NCI-H345 treated with DMSO at 0.1 percent for 48 hours (cell line): ENCODE results near the gene SLC25A21.
"Not testable (repeated sequence)": the region's sequence is repeated elsewhere in the genome, so short reads cannot be mapped to it uniquely, and the experiment has no call there.

Source experiments
- DNase-seq: peaks from one replicate; lab custom pipeline; 2025; ENCODE audit not compliant: unreplicated experiment; lab: John Stamatoyannopoulos, UW

The SLC25A21 gene

GRCh38 chr14:36724162-36724561, 448.2 kb downstream of the SLC25A21 start:
- no peak for DNase-seq

GRCh38 chr14:36723530-36723929, 448.9 kb downstream of the SLC25A21 start:
- DNase-seq = no peak

DNA sequence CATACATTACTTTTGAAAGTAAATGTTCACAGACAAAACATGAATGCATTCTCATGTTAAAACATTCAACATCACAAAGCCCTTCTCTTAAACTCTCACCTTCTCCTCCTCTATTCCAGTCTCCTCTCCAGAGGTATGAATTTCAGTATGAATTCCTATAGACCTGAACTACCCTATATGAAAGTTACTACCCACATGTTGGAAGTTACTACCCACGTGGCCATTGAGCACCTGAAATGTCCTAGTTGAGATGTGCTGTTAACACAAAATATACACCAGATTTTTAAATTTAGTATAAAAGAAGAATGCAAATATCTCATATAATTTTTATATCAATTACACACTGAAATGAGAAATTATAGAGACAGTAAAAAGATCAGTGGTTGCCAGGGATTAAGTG, 450.5 kb downstream of the SLC25A21 start:
- DNase-seq = no peak

- DNase-seq = no peak
Observed at GRCh38 chr14:36720657-36721056, 451.7 kb downstream of the SLC25A21 start.

DNA sequence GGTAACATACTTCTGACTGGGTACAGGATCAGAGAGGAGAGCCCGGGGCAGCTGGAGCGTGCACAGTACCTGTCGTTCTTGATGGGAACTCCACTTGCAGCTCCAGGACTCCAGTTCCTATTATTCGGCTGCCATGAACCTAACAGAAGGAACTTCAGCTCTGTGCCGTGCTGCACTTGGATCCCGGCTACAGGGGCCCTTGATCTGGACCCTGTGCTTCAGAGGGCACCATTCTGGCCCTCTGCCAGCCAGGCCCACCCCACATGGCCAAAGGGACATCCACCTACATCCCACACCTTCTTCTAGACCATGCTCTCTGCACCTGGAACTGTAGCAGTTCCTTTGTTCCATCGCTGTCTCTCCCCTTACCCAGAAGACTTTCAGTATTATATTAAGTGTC, 452.6 kb downstream of the SLC25A21 start:
- no peak for DNase-seq

DNA sequence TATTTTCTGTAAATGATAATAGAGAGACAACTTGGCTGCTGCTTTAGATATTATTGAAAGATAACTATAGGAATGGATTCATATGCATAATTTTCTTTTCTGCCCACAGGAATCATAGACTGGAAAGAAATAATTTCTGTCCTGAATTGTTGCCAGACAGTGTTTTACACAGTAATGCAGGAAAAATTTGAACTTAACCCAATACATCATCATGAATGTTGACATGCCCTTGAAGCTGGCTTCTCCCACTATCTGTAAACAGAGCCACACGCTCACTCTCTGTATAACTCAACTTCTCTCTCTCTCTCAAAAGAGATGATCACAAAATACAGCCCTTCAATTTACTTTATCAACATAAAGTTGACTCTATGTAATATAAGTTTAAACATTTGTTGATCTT, 454.2 kb downstream of the SLC25A21 start:
- DNase-seq = no peak

GRCh38 chr14:36717363-36717762, 455.0 kb downstream of the SLC25A21 start:
- DNase-seq = peak; percentile 64

GRCh38 chr14:36716614-36717184, 455.7 kb downstream of the SLC25A21 start:
- DNase-seq = no peak

GRCh38 chr14:36713960-36714703, 458.3 kb downstream of the SLC25A21 start:
- DNase-seq = no peak

- no peak for DNase-seq
Observed at GRCh38 chr14:36707570-36707969, 464.8 kb downstream of the SLC25A21 start.

- no peak for DNase-seq
Observed at GRCh38 chr14:36702474-36702873, 469.9 kb downstream of the SLC25A21 start.

DNA sequence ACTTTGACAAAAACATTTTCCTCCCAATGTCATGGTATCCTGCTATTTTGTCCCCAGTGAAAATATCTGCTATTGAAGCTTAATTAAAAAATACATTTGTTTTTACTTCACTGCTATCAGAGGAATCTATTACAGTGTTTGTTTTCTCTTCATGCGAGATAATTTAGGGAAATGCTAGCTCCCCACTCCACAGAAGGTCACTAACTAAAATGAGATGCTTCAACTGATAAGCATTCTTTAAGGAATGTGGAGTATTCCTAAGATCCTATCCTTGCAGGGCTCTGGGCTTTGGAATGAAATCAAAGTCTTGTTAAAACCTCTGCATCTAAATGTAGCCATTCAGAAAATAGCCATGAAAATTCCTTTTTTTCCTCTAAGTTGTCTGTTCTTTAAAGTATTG, 471.3 kb downstream of the SLC25A21 start:
- no peak for DNase-seq

GRCh38 chr14:36700651-36701050, 471.8 kb downstream of the SLC25A21 start:
- DNase-seq = no peak

DNA sequence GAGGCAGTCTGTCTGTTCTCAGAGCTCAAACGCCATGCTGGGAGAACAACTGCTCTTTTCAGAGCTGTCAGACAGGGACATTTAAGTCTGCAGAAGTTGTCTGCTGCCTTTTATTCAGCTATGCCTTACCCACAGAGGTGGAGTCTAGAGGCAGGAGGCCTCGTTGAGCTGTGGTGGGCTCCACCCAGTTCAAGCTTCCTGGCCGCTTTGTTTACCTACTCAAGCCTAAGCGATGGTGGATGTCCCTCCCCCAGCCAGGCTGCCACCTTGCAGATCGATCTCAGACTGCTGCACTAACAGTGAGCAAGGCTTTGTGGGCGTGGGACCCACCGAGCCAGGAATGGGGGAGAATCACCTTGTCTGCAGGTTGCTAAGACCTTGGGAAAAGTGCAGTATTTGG, 473.0 kb downstream of the SLC25A21 start:
- not testable (repeated sequence) for DNase-seq

- DNase-seq = no peak
Observed at GRCh38 chr14:36690311-36691040, 481.9 kb downstream of the SLC25A21 start.

- no peak for DNase-seq
Observed at GRCh38 chr14:36684946-36685345, 487.5 kb downstream of the SLC25A21 start.

DNA sequence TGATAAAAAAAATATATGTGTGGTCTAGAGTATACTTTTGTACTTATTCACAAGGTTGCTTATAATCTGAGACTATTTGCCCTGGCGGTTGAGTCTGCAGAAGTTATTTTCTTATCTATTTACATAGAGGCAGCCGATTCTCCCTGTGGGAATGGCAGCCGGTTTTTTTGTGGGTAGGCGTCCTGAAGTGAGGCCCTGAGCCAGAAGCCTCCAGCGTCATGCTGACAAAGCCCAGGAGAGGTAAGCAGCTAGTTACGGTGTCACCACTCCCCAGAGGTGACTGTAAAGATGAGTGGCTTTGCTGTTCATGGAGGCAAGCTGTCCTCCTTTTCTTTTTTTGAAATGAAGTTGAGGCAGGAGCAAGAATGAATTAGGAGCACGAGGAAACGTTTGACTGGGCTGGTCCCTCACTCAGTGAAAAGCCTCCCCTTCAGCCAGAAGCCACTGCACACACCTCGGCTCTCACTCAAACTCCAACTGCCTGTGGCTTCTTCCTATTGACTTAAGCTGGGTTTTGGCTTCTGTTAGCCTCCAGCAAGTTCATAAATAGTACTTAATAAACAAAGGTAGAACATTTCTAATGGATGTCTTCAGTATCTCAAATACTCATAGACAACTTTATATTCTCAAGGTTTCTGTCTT, 489.2 kb downstream of the SLC25A21 start:
- peak; percentile 82 for DNase-seq

DNA sequence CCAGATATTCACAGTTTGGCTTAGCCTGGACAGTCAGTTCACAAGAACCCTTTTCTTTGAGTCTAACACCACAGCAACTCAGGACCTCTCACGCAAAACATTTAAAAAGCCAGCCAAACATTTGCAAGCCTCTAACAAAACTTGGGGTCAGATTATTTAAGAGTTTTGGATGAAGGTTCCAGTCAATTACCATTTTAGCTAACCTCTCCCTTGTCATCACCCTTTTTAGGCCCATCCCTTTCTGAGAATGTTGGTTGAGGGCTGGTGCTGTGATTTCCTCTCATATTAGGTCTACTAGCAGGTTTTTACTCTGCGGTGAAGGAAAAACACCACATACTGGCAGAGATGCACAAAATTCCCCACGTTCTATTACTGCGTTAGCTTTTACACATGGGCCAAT, 490.1 kb downstream of the SLC25A21 start:
- DNase-seq = no peak

- no peak for DNase-seq
Observed at GRCh38 chr14:36676236-36676635, 496.2 kb downstream of the SLC25A21 start.

- DNase-seq = peak; percentile 26
Observed at GRCh38 chr14:36675581-36675980, 496.8 kb downstream of the SLC25A21 start.

DNA sequence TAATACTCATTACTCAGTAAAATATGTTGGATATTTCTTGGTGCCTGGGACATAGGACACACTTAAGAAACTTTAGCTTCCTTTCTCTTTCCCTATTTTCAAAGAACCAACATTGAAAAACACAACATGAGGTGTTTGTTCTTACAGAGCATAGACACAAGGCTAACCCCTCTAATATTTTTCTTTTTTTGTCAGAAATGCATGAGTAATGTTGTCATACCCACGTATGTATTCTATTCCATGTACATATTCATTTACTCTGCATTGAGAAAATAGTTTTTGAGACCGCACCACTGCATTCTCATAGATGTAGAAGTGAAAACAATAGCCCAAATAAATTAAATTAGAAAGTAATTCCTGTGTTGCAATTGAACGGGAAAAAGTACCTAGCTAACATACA, 497.7 kb downstream of the SLC25A21 start:
- DNase-seq = no peak

- no peak for DNase-seq
Observed at GRCh38 chr14:36672095-36672494, 500.3 kb downstream of the SLC25A21 start.
